Stimulated activated naive CD8-positive, alpha-beta T cell treated with anti-CD3 and anti-CD28 coated beads, Interleukin-15, Interleukin-2, amounts not matched to agents 100 ng/mL and 50 ng/mL, for 24 hours (primary cell): ENCODE data around the gene CHGA.

ENCODE experiments used
- H3K27ac Mint-ChIP-seq: one replicate; pipeline ENCODE4 v1.8.0; 2021; ENCODE audit warnings: mild to moderate bottlenecking, mixed read lengths
- H3K27me3 Mint-ChIP-seq: one replicate; pipeline ENCODE4 v1.8.0; 2021; ENCODE audit warnings: mixed read lengths
- H3K36me3 Mint-ChIP-seq: one replicate; pipeline ENCODE4 v1.8.0; 2021; ENCODE audit warnings: low read depth, mixed read lengths
- H3K4me1 Mint-ChIP-seq: one replicate; pipeline ENCODE4 v1.8.0; 2021; ENCODE audit warnings: low read depth, mixed read lengths
- H3K4me3 Mint-ChIP-seq: one replicate; pipeline ENCODE4 v1.8.0; 2021; ENCODE audit warnings: mild to moderate bottlenecking, mixed read lengths
- H3K9me3 Mint-ChIP-seq: one replicate; pipeline ENCODE4 v1.8.0; 2021; ENCODE audit warnings: mixed read lengths

CHGA gene, protein sequence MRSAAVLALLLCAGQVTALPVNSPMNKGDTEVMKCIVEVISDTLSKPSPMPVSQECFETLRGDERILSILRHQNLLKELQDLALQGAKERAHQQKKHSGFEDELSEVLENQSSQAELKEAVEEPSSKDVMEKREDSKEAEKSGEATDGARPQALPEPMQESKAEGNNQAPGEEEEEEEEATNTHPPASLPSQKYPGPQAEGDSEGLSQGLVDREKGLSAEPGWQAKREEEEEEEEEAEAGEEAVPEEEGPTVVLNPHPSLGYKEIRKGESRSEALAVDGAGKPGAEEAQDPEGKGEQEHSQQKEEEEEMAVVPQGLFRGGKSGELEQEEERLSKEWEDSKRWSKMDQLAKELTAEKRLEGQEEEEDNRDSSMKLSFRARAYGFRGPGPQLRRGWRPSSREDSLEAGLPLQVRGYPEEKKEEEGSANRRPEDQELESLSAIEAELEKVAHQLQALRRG

DNA sequence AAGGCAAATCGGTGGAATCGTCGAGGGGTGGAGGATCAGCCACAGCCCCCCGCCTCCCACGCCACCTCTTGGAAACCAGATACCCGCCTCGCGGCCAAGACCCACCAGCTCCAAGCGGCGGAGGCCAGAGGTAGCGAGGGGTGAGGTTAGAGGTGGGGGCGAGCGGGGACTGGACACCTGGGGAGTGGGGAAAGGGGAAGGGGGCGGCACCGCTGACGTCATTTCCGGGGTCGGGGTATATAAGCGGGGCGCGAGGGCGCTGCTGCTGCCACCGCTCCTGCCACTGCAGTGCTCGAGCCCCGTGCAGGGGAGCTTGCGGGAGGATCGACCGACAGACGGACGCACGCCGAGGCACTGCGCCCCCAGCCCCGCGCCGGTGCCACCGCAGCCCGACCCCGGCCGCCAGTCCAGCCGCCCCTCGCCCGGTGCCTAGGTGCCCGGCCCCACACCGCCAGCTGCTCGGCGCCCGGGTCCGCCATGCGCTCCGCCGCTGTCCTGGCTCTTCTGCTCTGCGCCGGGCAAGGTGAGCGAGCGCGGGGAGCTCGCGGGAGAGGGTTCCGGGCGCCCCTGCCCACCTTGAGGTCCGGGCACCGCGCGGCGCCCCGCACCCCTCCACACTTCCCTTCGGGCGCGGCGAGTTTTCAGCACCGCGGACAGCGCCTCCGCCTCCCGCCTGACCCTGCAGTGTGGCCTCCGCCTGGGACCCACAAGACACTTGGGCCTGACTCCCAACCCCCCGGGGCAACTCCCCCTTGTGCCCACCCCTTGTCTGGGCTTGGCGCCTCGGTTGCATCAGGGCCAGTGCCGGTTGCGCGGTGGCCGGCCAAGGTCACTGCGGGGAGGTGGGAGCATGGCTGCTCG, at the start of gene CHGA:
CHGA (plus strand) TSS at position 268 of the 861 bp plus-strand sequence; CDS start at position 478, 210 bp downstream.
- H3K4me3 Mint-ChIP-seq: no peak within 1 kb of the TSS
- no peaks in the 10 kb centered on the region for H3K9me3 Mint-ChIP-seq
- no peak within 1 kb of the TSS for H3K27ac Mint-ChIP-seq
- H3K36me3 Mint-ChIP-seq: no peaks in the 10 kb centered on the region
- H3K27me3 Mint-ChIP-seq: peaks cover 44% of the 10 kb centered on the region
- H3K4me1 Mint-ChIP-seq: no peaks in the 10 kb centered on the region

GRCh38 chr14:92874962-92875661, 47.8 kb upstream of the CHGA start:
- H3K27ac Mint-ChIP-seq: no peak overlapping the region
- no peaks in the 10 kb centered on the region for H3K4me1 Mint-ChIP-seq
- H3K27me3 Mint-ChIP-seq: peaks cover 18% of the 10 kb centered on the region
- H3K4me3 Mint-ChIP-seq: no peak overlapping the region
- H3K9me3 Mint-ChIP-seq: no peaks in the 10 kb centered on the region
- no peaks in the 10 kb centered on the region for H3K36me3 Mint-ChIP-seq

GRCh38 chr14:92877757-92878431, 45.1 kb upstream of the CHGA start:
- peaks cover 29% of the 10 kb centered on the region for H3K27me3 Mint-ChIP-seq
- H3K27ac Mint-ChIP-seq: no peak overlapping the region
- H3K4me1 Mint-ChIP-seq: no peaks in the 10 kb centered on the region
- H3K36me3 Mint-ChIP-seq: no peaks in the 10 kb centered on the region
- no peaks in the 10 kb centered on the region for H3K9me3 Mint-ChIP-seq
- no peak overlapping the region for H3K4me3 Mint-ChIP-seq

GRCh38 chr14:92880351-92880750, 42.6 kb upstream of the CHGA start:
- peaks cover 33% of the 10 kb centered on the region for H3K27me3 Mint-ChIP-seq

DNA sequence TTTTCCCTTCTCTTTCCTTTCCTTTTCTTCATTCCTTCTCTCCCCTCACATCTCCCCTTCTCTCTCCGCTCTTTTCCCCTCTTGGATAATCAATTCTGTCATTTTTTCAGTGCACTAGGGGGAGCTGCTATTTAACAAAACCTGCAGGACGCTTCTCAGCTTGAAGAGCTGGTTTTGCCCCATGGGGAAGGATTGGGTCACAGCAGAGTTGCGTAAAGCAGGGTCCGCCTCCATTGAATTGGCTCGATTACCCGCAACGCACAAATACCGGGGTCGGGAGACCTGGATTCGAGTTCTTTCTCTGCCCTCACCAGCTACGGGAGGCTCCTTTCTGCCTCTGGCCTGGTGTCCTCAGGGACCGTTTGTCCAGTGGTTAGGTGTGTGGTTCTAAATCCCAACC, 42.1 kb upstream of the CHGA start:
- Mint-ChIP-seq H3K27me3 (peaks cover 33% of the 10 kb centered on the region), H3K36me3 (no peaks in the 10 kb centered on the region), H3K4me1 (peaks cover 8% of the 10 kb centered on the region), H3K9me3 (no peaks in the 10 kb centered on the region), H3K27ac (no peak overlapping the region), H3K4me3 (no peak overlapping the region)

More at GRCh38 chr14:92880351-92880750, 42.6 kb upstream of the CHGA start:
- Mint-ChIP-seq H3K9me3 (no peaks in the 10 kb centered on the region), H3K36me3 (no peaks in the 10 kb centered on the region), H3K4me1 (peaks cover 3% of the 10 kb centered on the region), H3K27ac (no peak overlapping the region), H3K4me3 (no peak overlapping the region)

DNA sequence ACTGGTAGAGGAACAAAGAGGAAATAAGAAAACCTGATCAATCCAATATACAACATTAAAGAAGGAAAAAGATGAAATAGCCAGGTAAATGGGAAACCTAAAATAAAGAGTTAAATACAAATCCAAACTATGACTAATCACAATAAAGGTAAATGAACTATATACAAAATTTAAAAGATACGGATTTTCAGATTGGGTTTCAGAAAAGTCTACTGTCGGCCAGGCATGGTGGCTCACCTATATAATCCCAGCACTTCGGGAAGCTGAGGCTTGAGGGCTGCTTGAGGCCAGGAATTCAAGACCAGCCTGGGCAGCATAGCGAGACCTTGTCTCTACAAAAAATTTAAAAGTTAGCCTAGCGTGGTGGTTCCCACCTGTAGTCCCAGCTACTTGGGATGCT, 39.9 kb upstream of the CHGA start:
- no peaks in the 10 kb centered on the region for H3K36me3 Mint-ChIP-seq
- peaks cover 36% of the 10 kb centered on the region for H3K27me3 Mint-ChIP-seq
- no peak overlapping the region for H3K4me3 Mint-ChIP-seq
- peaks cover 10% of the 10 kb centered on the region for H3K4me1 Mint-ChIP-seq
- peaks cover 3% of the 10 kb centered on the region for H3K9me3 Mint-ChIP-seq
- H3K27ac Mint-ChIP-seq: no peak overlapping the region

GRCh38 chr14:92884410-92884809, 38.5 kb upstream of the CHGA start:
- peaks cover 10% of the 10 kb centered on the region for H3K4me1 Mint-ChIP-seq
- no peak overlapping the region for H3K27ac Mint-ChIP-seq
- H3K9me3 Mint-ChIP-seq: peaks cover 8% of the 10 kb centered on the region
- peaks cover 43% of the 10 kb centered on the region for H3K27me3 Mint-ChIP-seq
- no peaks in the 10 kb centered on the region for H3K36me3 Mint-ChIP-seq
- no peak overlapping the region for H3K4me3 Mint-ChIP-seq

GRCh38 chr14:92885279-92886061, 37.5 kb upstream of the CHGA start:
- peaks cover 38% of the 10 kb centered on the region for H3K27me3 Mint-ChIP-seq
- peaks cover 8% of the 10 kb centered on the region for H3K9me3 Mint-ChIP-seq
- H3K4me3 Mint-ChIP-seq: no peak overlapping the region
- H3K27ac Mint-ChIP-seq: no peak overlapping the region
- no peaks in the 10 kb centered on the region for H3K36me3 Mint-ChIP-seq
- H3K4me1 Mint-ChIP-seq: peaks cover 10% of the 10 kb centered on the region

DNA sequence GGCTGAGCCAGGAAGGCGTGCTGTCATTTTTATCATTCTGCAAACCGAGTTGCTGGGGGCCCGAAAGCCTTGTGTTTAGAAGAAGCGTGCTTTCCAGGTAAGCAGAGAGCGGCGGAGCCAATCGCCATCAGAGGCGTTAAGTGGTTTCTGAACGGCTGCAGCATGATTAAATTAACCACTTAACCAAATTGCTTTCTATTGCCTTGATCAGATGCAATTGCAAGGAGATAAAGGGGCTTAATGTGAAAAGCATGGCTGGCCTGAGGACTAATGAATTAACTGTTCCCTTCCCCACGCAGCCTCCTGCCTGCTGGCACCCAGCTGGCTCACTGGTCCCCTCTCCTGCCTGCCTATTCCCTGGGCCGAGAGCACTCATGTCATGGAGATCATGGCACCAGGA, 36.6 kb upstream of the CHGA start:
- Mint-ChIP-seq H3K4me3 (no peak overlapping the region), H3K27me3 (peaks cover 33% of the 10 kb centered on the region), H3K27ac (no peak overlapping the region), H3K4me1 (peaks cover 14% of the 10 kb centered on the region), H3K9me3 (peaks cover 8% of the 10 kb centered on the region), H3K36me3 (no peaks in the 10 kb centered on the region)

- H3K27me3 Mint-ChIP-seq: peaks cover 27% of the 10 kb centered on the region
- H3K4me3 Mint-ChIP-seq: no peak overlapping the region
- H3K4me1 Mint-ChIP-seq: peaks cover 21% of the 10 kb centered on the region
- H3K9me3 Mint-ChIP-seq: peaks cover 8% of the 10 kb centered on the region
- no peaks in the 10 kb centered on the region for H3K36me3 Mint-ChIP-seq
- H3K27ac Mint-ChIP-seq: no peak overlapping the region
Observed at GRCh38 chr14:92887157-92887556, 35.8 kb upstream of the CHGA start.

DNA sequence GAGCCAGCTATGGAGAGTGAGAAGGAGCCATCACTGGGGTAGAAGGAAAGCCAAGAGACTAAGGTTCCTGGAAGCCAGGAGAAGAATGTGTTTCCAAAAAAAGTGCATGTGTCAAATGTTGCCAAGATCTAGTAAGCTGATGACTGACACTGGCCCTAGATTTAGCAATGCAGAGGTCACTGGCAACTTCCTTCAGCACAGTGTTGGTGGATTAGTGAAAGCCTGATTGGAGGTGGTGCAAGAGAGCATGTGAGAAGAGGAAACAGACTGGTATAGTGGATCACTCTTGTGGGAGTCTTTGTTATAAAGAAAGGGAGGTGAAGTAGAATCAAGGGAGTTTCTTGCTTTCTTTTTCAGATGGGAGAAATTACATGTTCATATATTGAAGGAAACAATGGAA, 34.1 kb upstream of the CHGA start:
- Mint-ChIP-seq H3K4me3 (no peak overlapping the region), H3K27me3 (peaks cover 31% of the 10 kb centered on the region), H3K9me3 (peaks cover 18% of the 10 kb centered on the region), H3K27ac (no peak overlapping the region), H3K4me1 (peaks cover 38% of the 10 kb centered on the region), H3K36me3 (no peaks in the 10 kb centered on the region)

DNA sequence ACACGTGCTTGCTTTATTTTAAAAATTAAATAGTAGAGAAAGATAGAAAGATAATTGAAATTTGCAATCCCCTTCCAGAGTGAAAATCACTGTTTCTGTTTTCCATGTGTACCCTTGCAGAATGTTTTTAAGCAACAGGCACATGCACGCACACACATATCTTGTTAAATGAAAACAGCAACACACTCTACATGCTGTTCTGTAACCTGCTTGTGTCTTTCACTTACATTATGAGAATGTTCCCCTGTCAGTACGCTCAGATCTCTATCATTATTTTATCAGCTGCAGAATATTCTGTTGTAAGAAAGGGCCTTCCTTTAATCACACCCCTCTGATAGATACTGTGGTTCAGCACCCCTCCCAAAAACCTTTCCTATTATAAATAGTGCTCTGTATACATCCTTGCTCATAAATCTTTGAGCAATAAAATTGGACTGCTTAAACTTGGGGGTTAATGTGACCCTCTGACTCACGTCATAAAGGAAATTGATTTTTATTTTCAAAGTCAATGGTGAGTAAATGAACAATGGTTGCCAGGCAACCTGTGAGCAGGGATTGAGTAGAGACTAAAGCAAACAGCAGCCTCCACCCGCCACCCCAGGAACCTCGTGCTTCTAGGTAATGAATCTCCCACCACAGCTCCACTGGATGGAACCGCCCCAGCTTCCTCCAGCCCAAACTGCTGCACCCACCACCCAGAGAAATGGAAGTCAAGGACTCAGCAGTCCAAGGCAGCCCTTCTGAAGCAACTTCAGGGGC, 31.9 kb upstream of the CHGA start:
- no peak overlapping the region for H3K27ac Mint-ChIP-seq
- H3K27me3 Mint-ChIP-seq: peaks cover 29% of the 10 kb centered on the region
- peaks cover 18% of the 10 kb centered on the region for H3K9me3 Mint-ChIP-seq
- H3K4me3 Mint-ChIP-seq: no peak overlapping the region
- no peaks in the 10 kb centered on the region for H3K36me3 Mint-ChIP-seq
- H3K4me1 Mint-ChIP-seq: peaks cover 31% of the 10 kb centered on the region

DNA sequence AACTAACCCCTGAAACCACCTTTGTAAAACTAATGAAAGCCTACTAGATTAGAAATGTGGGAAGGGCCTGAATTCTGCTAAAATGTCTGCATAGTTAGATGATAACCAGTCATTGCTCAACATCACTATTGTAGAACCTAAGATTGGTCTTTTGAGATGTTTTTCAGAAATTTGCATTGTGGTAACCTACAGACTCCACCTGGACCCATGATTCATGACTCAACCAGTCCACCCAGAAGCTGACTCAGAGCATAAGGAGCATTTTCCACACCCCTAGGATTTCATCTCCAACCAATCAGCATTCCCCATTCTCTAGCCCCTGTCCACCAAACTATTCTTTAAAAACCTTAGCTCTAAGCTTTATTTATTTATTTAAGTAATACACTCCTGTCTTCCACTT, 30.4 kb upstream of the CHGA start:
- peak overlapping the region; percentile 37 for H3K27ac Mint-ChIP-seq
- H3K4me3 Mint-ChIP-seq: no peak overlapping the region
- H3K36me3 Mint-ChIP-seq: no peaks in the 10 kb centered on the region
- peaks cover 31% of the 10 kb centered on the region for H3K4me1 Mint-ChIP-seq
- peaks cover 18% of the 10 kb centered on the region for H3K9me3 Mint-ChIP-seq
- H3K27me3 Mint-ChIP-seq: peaks cover 24% of the 10 kb centered on the region
